DND-41 (cell line): ENCODE results near the gene HS3ST5.

Experiments used
- CTCF ChIP-seq: IDR thresholded peaks from 2 replicates; pipeline ENCODE4 v1.5.1; 2012; ENCODE audit warnings: borderline replicate concordance, low read length, moderate library complexity, mild to moderate bottlenecking; ENCODE audit not compliant: poor library complexity, severe bottlenecking; ENCODE audit errors: extremely low read depth
- EZH2 ChIP-seq: IDR thresholded peaks from 3 replicates; pipeline ENCODE4 v1.6.1; 2012; ENCODE audit warnings: borderline replicate concordance, low read depth, mild to moderate bottlenecking, moderate library complexity, low read length, inconsistent platforms; ENCODE audit not compliant: severe bottlenecking

GRCh38 chr6:114267897-114268296 is 74.9 kb downstream of the HS3ST5 start:
- TF ChIP-seq CTCF = no peak
- no peak for TF ChIP-seq EZH2
